GM23338 (cell line): ENCODE measurements around the gene SH3BP5. TPM values are rescaled to one million over a fixed set of nuclear protein-coding genes. Genes with fewer than 3 reads are reported as not detected.

Experiments
- ATAC-seq: fragments of 200-7000 bp; cut with Tn5 transposase; 3 replicates; pipeline ENCODE4 v1.9.1; 2020
- DNase-seq: peaks from one replicate; pipeline ENCODE4 v3.0.0-alpha.2; 2015; ENCODE audit warnings: low spot score
- H2AFZ ChIP-seq: fragments of 200-600 bp; sonication (generic); 2 replicates; pipeline ENCODE4 v1.8.0; 2016; ENCODE audit warnings: antibody characterized with exemption, mild to moderate bottlenecking, moderate library complexity
- H3F3A ChIP-seq: fragments of 200-600 bp; sonication (generic); replicated peaks from 2 replicates; pipeline ENCODE4 v1.8.0; 2017; ENCODE audit warnings: antibody characterized with exemption, mixed run types, low read depth
- H3K27ac ChIP-seq: fragments of 200-600 bp; sonication (generic); 2 replicates; pipeline ENCODE4 v1.6.1; 2016; ENCODE audit warnings: low read depth
- H3K27me3 ChIP-seq: fragments of 200-600 bp; sonication (generic); 2 replicates; pipeline ENCODE4 v1.8.0; 2016; ENCODE audit warnings: mild to moderate bottlenecking, mixed run types, moderate library complexity; ENCODE audit not compliant: insufficient read depth
- H3K36me3 ChIP-seq: fragments of 200-600 bp; sonication (generic); 2 replicates; pipeline ENCODE4 v1.8.0; 2016; ENCODE audit warnings: mild to moderate bottlenecking; ENCODE audit not compliant: insufficient read depth
- H3K4me1 ChIP-seq: fragments of 200-600 bp; sonication (generic); 2 replicates; pipeline ENCODE4 v1.8.0; 2016; ENCODE audit warnings: mild to moderate bottlenecking, moderate library complexity; ENCODE audit not compliant: insufficient read depth
- H3K4me2 ChIP-seq: fragments of 200-600 bp; sonication (generic); 2 replicates; pipeline ENCODE4 v1.7.1; 2017; ENCODE audit warnings: mixed run types
- H3K4me3 ChIP-seq: fragments of 200-600 bp; sonication (generic); 2 replicates; pipeline ENCODE4 v1.6.1; 2016; ENCODE audit warnings: mixed run types
- H3K79me2 ChIP-seq: fragments of 200-600 bp; sonication (generic); replicated peaks from 2 replicates; pipeline ENCODE4 v1.8.0; 2017; ENCODE audit warnings: mild to moderate bottlenecking; ENCODE audit not compliant: insufficient read depth
- H3K9me2 ChIP-seq: fragments of 200-600 bp; sonication (generic); 2 replicates; pipeline ENCODE4 v1.8.0; 2017; ENCODE audit not compliant: insufficient read depth
- H4K20me1 ChIP-seq: fragments of 200-600 bp; sonication (generic); replicated peaks from 2 replicates; pipeline ENCODE4 v1.8.0; 2017; ENCODE audit warnings: mild to moderate bottlenecking; ENCODE audit not compliant: insufficient read depth
- H3K27ac Mint-ChIP-seq: 2 replicates; pipeline ENCODE4 v1.8.0; 2020; ENCODE audit warnings: inconsistent platforms, mild to moderate bottlenecking, moderate library complexity, mixed read lengths
- H3K27me3 Mint-ChIP-seq: 3 replicates; pipeline ENCODE4 v1.8.0; 2022; ENCODE audit warnings: low read depth, mild to moderate bottlenecking, moderate library complexity, mixed read lengths, inconsistent platforms; ENCODE audit not compliant: insufficient read depth, poor library complexity
- H3K36me3 Mint-ChIP-seq: 3 replicates; pipeline ENCODE4 v1.8.0; 2021; ENCODE audit warnings: low read depth, mild to moderate bottlenecking, inconsistent platforms, moderate library complexity, mixed read lengths
- H3K4me1 Mint-ChIP-seq: 3 replicates; pipeline ENCODE4 v1.8.0; 2020; ENCODE audit warnings: mild to moderate bottlenecking, inconsistent platforms, mixed read lengths
- H3K4me3 Mint-ChIP-seq: 3 replicates; pipeline ENCODE4 v1.8.0; 2021; ENCODE audit warnings: moderate library complexity, mild to moderate bottlenecking, inconsistent platforms, mixed read lengths
- H3K9me3 Mint-ChIP-seq: 3 replicates; pipeline ENCODE4 v1.8.0; 2020; ENCODE audit warnings: moderate library complexity, mild to moderate bottlenecking, inconsistent platforms, mixed read lengths
- CREB1 ChIP-seq: fragments of 250-450 bp; sonication (Bioruptor Pico); IDR thresholded peaks from 2 replicates; pipeline ENCODE4 v1.5.0; 2020; ENCODE audit warnings: low read depth, mild to moderate bottlenecking, moderate library complexity
- EZH2phosphoT487 ChIP-seq: fragments of 200-600 bp; sonication (generic); IDR thresholded peaks from one replicate; pipeline ENCODE4 v1.8.1; 2018; ENCODE audit warnings: antibody characterized with exemption; ENCODE audit not compliant: unreplicated experiment
- NANOG ChIP-seq: IDR thresholded peaks from 2 replicates; pipeline ENCODE4 v1.6.1; 2016; ENCODE audit warnings: antibody characterized with exemption, borderline replicate concordance
- POLR2AphosphoS5 ChIP-seq: IDR thresholded peaks from 2 replicates; pipeline ENCODE4 v1.6.1; 2016; ENCODE audit warnings: antibody characterized with exemption, low read depth
- STAT1 ChIP-seq: IDR thresholded peaks from one replicate; pipeline ENCODE4 v1.6.1; 2016; ENCODE audit warnings: antibody characterized with exemption; ENCODE audit not compliant: unreplicated experiment
- ZNF114 ChIP-seq: fragments of 250-450 bp; sonication (Bioruptor Pico); IDR thresholded peaks from 2 replicates; pipeline ENCODE4 v1.5.0; 2020; ENCODE audit warnings: mild to moderate bottlenecking, moderate library complexity
- polyA plus RNA-seq: library from polyadenylated mRNA; unstranded; fragments of >200 nt; fragmentation: Nextera tagmentation; extraction: Ambion mirVana; gene quantifications from 2 replicates; pipeline ENCODE4 v1.2.1, GENCODE V29; 2016
- total RNA-seq: library from RNA; depleted of rRNA; stranded (reverse); fragments of >200 nt; shearing (Covaris generic); gene quantifications from 2 replicates; pipeline ENCODE4 v1.2.3, GENCODE V29; 2014
- TF ChIP-seq, protein P1 (sequence below): IDR thresholded peaks from one replicate; pipeline ENCODE4 v1.6.1; 2018; ENCODE audit warnings: antibody characterized with exemption; ENCODE audit not compliant: unreplicated experiment
- TF ChIP-seq, protein P2 (sequence below), 2 experiments: fragments of 200-600 bp in 1 of 2; sonication (generic) in 1 of 2; conservative IDR thresholded peaks; 2 replicates each; pipeline versions ENCODE4 v1.5.1 to v1.6.1; 2016 to 2017; ENCODE audit warnings: antibody characterized with exemption in 2 of 2, low read depth in 2 of 2, mild to moderate bottlenecking in 2 of 2, moderate library complexity in 1 of 2
- TF ChIP-seq, protein P3 (sequence below): fragments of 250-450 bp; sonication (Bioruptor Pico); IDR thresholded peaks from 2 replicates; pipeline ENCODE4 v1.5.0; 2020; ENCODE audit warnings: mild to moderate bottlenecking, moderate library complexity
- TF ChIP-seq, protein P4 (sequence below): IDR thresholded peaks from 2 replicates; pipeline ENCODE4 v1.6.1; 2016; ENCODE audit warnings: antibody characterized with exemption

The SH3BP5 gene
- total and polyA plus RNA-seq, 2 experiments from 2014 or later, result 5.8 to 9.1 TPM

DNA sequence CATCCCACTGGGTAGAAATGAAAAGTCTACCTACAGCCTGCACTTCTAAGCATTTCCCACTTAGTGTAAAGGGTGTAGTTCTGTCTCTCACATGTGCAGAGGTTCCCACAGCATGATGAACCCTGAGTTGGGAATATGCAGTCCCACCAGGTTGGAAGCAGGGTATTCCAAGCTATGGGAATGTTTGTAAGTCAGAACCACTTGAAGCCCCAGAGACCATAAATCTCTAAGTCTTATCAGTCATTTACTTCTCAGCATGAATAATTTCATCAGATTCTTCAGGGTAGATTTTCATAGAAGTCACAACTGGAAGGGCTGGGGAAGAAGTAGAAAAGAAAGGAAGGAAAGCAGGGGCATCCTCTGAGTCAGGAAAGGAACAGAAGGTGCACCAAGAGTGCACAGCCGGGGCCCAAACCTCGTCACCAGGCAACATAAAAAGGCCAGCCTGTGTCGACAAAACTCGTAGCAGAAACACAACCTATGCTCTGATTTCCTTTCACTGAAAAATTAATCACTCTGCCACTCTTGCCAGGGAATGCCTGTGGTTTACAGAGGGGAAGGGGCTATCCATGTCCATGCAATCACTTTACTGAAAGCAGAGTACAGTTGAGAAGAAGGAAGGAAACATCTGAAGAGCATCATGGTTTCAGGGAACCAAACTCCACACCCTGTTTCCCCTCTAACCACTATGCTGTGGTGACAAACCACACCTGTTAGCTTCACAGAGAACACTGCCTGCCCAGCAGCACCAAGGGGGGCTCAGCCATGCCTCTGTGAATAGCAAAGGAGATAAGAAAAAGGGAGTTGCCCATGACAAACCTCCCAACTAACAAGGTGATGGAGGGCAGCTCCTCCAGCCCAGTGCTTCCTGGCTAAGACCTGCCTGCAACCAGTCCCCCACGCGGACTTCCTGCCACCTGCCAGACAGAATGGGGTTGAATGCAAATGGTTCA, 40.5 kb downstream of the SH3BP5 start:
- no peak overlapping the region for H2AFZ ChIP-seq
- peaks cover 11% of the 10 kb centered on the region; the same call in 1 of the 2 replicates for H3K79me2 ChIP-seq
- H3K4me1 Mint-ChIP-seq, result no peaks in the 10 kb centered on the region
- no peaks in the 10 kb centered on the region for H3K36me3 Mint-ChIP-seq
- H3K27me3 ChIP-seq, result no peaks in the 10 kb centered on the region
- no peak overlapping the region for H3K27ac ChIP-seq
- no peak overlapping the region for H3K4me3 ChIP-seq
- DNase-seq (no peak), ATAC-seq (no peak)
- H3K27ac Mint-ChIP-seq, result no peak overlapping the region
- H3K36me3 ChIP-seq, result no peaks in the 10 kb centered on the region
- no peaks in the 10 kb centered on the region for H3K4me1 ChIP-seq
- no peaks in the 10 kb centered on the region for H3K9me3 Mint-ChIP-seq
- no peaks in the 10 kb centered on the region; the same call in 1 of the 2 replicates for H4K20me1 ChIP-seq
- H3K27me3 Mint-ChIP-seq, result peaks cover 1% of the 10 kb centered on the region
- TF ChIP-seq ZNF114 (CRISPR knock-in tag) (no peak), POLR2AphosphoS5 (no peak), NANOG (no peak), EZH2phosphoT487 (no peak), STAT1 (no peak), CREB1 (CRISPR knock-in tag) (no peak)
- TF ChIP-seq, protein P1, sequence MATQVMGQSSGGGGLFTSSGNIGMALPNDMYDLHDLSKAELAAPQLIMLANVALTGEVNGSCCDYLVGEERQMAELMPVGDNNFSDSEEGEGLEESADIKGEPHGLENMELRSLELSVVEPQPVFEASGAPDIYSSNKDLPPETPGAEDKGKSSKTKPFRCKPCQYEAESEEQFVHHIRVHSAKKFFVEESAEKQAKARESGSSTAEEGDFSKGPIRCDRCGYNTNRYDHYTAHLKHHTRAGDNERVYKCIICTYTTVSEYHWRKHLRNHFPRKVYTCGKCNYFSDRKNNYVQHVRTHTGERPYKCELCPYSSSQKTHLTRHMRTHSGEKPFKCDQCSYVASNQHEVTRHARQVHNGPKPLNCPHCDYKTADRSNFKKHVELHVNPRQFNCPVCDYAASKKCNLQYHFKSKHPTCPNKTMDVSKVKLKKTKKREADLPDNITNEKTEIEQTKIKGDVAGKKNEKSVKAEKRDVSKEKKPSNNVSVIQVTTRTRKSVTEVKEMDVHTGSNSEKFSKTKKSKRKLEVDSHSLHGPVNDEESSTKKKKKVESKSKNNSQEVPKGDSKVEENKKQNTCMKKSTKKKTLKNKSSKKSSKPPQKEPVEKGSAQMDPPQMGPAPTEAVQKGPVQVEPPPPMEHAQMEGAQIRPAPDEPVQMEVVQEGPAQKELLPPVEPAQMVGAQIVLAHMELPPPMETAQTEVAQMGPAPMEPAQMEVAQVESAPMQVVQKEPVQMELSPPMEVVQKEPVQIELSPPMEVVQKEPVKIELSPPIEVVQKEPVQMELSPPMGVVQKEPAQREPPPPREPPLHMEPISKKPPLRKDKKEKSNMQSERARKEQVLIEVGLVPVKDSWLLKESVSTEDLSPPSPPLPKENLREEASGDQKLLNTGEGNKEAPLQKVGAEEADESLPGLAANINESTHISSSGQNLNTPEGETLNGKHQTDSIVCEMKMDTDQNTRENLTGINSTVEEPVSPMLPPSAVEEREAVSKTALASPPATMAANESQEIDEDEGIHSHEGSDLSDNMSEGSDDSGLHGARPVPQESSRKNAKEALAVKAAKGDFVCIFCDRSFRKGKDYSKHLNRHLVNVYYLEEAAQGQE, result no peak
- TF ChIP-seq, protein P2, sequence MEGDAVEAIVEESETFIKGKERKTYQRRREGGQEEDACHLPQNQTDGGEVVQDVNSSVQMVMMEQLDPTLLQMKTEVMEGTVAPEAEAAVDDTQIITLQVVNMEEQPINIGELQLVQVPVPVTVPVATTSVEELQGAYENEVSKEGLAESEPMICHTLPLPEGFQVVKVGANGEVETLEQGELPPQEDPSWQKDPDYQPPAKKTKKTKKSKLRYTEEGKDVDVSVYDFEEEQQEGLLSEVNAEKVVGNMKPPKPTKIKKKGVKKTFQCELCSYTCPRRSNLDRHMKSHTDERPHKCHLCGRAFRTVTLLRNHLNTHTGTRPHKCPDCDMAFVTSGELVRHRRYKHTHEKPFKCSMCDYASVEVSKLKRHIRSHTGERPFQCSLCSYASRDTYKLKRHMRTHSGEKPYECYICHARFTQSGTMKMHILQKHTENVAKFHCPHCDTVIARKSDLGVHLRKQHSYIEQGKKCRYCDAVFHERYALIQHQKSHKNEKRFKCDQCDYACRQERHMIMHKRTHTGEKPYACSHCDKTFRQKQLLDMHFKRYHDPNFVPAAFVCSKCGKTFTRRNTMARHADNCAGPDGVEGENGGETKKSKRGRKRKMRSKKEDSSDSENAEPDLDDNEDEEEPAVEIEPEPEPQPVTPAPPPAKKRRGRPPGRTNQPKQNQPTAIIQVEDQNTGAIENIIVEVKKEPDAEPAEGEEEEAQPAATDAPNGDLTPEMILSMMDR (conservative IDR thresholded peaks at IDR 0.05; ENCODE audit: low read depth in 2 of 2), result no peak
- TF ChIP-seq, protein P3, sequence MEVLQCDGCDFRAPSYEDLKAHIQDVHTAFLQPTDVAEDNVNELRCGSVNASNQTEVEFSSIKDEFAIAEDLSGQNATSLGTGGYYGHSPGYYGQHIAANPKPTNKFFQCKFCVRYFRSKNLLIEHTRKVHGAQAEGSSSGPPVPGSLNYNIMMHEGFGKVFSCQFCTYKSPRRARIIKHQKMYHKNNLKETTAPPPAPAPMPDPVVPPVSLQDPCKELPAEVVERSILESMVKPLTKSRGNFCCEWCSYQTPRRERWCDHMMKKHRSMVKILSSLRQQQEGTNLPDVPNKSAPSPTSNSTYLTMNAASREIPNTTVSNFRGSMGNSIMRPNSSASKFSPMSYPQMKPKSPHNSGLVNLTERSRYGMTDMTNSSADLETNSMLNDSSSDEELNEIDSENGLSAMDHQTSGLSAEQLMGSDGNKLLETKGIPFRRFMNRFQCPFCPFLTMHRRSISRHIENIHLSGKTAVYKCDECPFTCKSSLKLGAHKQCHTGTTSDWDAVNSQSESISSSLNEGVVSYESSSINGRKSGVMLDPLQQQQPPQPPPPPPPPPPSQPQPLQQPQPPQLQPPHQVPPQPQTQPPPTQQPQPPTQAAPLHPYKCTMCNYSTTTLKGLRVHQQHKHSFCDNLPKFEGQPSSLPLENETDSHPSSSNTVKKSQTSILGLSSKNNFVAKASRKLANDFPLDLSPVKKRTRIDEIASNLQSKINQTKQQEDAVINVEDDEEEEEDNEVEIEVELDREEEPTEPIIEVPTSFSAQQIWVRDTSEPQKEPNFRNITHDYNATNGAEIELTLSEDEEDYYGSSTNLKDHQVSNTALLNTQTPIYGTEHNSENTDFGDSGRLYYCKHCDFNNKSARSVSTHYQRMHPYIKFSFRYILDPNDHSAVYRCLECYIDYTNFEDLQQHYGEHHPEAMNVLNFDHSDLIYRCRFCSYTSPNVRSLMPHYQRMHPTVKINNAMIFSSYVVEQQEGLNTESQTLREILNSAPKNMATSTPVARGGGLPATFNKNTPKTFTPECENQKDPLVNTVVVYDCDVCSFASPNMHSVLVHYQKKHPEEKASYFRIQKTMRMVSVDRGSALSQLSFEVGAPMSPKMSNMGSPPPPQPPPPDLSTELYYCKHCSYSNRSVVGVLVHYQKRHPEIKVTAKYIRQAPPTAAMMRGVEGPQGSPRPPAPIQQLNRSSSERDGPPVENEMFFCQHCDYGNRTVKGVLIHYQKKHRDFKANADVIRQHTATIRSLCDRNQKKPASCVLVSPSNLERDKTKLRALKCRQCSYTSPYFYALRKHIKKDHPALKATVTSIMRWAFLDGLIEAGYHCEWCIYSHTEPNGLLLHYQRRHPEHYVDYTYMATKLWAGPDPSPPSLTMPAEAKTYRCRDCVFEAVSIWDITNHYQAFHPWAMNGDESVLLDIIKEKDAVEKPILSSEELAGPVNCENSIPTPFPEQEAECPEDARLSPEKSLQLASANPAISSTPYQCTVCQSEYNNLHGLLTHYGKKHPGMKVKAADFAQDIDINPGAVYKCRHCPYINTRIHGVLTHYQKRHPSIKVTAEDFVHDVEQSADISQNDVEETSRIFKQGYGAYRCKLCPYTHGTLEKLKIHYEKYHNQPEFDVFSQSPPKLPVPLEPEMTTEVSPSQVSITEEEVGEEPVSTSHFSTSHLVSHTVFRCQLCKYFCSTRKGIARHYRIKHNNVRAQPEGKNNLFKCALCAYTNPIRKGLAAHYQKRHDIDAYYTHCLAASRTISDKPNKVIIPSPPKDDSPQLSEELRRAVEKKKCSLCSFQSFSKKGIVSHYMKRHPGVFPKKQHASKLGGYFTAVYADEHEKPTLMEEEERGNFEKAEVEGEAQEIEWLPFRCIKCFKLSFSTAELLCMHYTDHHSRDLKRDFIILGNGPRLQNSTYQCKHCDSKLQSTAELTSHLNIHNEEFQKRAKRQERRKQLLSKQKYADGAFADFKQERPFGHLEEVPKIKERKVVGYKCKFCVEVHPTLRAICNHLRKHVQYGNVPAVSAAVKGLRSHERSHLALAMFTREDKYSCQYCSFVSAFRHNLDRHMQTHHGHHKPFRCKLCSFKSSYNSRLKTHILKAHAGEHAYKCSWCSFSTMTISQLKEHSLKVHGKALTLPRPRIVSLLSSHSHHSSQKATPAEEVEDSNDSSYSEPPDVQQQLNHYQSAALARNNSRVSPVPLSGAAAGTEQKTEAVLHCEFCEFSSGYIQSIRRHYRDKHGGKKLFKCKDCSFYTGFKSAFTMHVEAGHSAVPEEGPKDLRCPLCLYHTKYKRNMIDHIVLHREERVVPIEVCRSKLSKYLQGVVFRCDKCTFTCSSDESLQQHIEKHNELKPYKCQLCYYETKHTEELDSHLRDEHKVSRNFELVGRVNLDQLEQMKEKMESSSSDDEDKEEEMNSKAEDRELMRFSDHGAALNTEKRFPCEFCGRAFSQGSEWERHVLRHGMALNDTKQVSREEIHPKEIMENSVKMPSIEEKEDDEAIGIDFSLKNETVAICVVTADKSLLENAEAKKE, result no peak
- TF ChIP-seq, protein P4, sequence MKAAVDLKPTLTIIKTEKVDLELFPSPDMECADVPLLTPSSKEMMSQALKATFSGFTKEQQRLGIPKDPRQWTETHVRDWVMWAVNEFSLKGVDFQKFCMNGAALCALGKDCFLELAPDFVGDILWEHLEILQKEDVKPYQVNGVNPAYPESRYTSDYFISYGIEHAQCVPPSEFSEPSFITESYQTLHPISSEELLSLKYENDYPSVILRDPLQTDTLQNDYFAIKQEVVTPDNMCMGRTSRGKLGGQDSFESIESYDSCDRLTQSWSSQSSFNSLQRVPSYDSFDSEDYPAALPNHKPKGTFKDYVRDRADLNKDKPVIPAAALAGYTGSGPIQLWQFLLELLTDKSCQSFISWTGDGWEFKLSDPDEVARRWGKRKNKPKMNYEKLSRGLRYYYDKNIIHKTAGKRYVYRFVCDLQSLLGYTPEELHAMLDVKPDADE, result no peak
- H3K4me3 Mint-ChIP-seq, result no peak overlapping the region
- no peak overlapping the region for H3K4me2 ChIP-seq
- H3K9me2 ChIP-seq, result no peaks in the 10 kb centered on the region
- H3F3A ChIP-seq, result no peaks in the 10 kb centered on the region
